ENCODE results near the gene NUDT9.
"Not testable (repeated sequence)": the region's sequence is repeated elsewhere in the genome, so short reads cannot be mapped to it uniquely, and the experiment has no call there.

Gene NUDT9

GRCh38 chr4:87462102-87462501 is 39.7 kb downstream of the NUDT9 start:
- no peak for DNase-seq

GRCh38 chr4:87465739-87466366 is 43.5 kb downstream of the NUDT9 start:
- no peak for DNase-seq

GRCh38 chr4:87469390-87469789 is 47.0 kb downstream of the NUDT9 start:
- DNase-seq: no peak

GRCh38 chr4:87476934-87477333 is 54.6 kb downstream of the NUDT9 start:
- DNase-seq: no peak

- no peak for DNase-seq
Measured at GRCh38 chr4:87478732-87479250, 56.4 kb downstream of the NUDT9 start.

- DNase-seq: no peak
Measured at GRCh38 chr4:87481377-87481776, 59.0 kb downstream of the NUDT9 start.

GRCh38 chr4:87483247-87483646 is 60.9 kb downstream of the NUDT9 start:
- not testable (repeated sequence) for DNase-seq

- not testable (repeated sequence) for DNase-seq
Measured at GRCh38 chr4:87488666-87489065, 66.3 kb downstream of the NUDT9 start.

- no peak for DNase-seq
Measured at GRCh38 chr4:87489678-87490077, 67.3 kb downstream of the NUDT9 start.

GRCh38 chr4:87490664-87491369 is 68.4 kb downstream of the NUDT9 start:
- DNase-seq: no peak

GRCh38 chr4:87491436-87491835 is 69.1 kb downstream of the NUDT9 start:
- DNase-seq: no peak

- DNase-seq: not testable (repeated sequence)
Measured at GRCh38 chr4:87491851-87492250, 69.5 kb downstream of the NUDT9 start.

- no peak for DNase-seq
Measured at GRCh38 chr4:87493115-87493514, 70.7 kb downstream of the NUDT9 start.

- DNase-seq: no peak
Measured at GRCh38 chr4:87497159-87497558, 74.8 kb downstream of the NUDT9 start.

GRCh38 chr4:87497578-87497977 is 75.2 kb downstream of the NUDT9 start:
- DNase-seq: no peak

- DNase-seq: no peak
Measured at GRCh38 chr4:87498446-87498900, 76.1 kb downstream of the NUDT9 start.

- DNase-seq: no peak
Measured at GRCh38 chr4:87499403-87500091, 77.2 kb downstream of the NUDT9 start.

- no peak for DNase-seq
Measured at GRCh38 chr4:87500092-87500462, 77.7 kb downstream of the NUDT9 start.

GRCh38 chr4:87502580-87503238 is 80.3 kb downstream of the NUDT9 start:
- no peak for DNase-seq

GRCh38 chr4:87505862-87506261 is 83.5 kb downstream of the NUDT9 start:
- DNase-seq: no peak

GRCh38 chr4:87506974-87507701 is 84.8 kb downstream of the NUDT9 start:
- DNase-seq: no peak
